CD14-positive monocyte (primary cell): ENCODE measurements around the gene MEG3. TPM values are rescaled to one million over a fixed set of nuclear protein-coding genes. Genes with fewer than 3 reads are reported as not detected.

Experiments used
- DNase-seq, 3 donors: peaks; one replicate each; pipeline ENCODE4 v3.0.0-alpha.2; 2011 to 2022
- H2AFZ ChIP-seq: 2 replicates; pipeline ENCODE4 v1.6.0; 2012; ENCODE audit warnings: mild to moderate bottlenecking, low read depth, low read length, inconsistent platforms; ENCODE audit not compliant: insufficient read depth, poor library complexity, severe bottlenecking
- H3K27ac ChIP-seq, 2 donors: 1 replicate in 1 of 2; 2 replicates in 1 of 2; pipeline ENCODE4 v1.5.1; 2012 to 2013; ENCODE audit warnings: low read length in 2 of 2, control low read depth in 1 of 2, inconsistent platforms in 1 of 2, low read depth in 1 of 2, mild to moderate bottlenecking in 1 of 2
- H3K27me3 ChIP-seq, 2 donors: one replicate each; pipeline versions ENCODE4 v1.6.0 to v1.6.1; 2011 to 2013; ENCODE audit warnings: low read length in 2 of 2; ENCODE audit not compliant: control insufficient read depth in 2 of 2, insufficient read depth in 2 of 2
- H3K36me3 ChIP-seq, 2 donors: replicated peaks in 1 of 2; 1 replicate in 1 of 2; 2 replicates in 1 of 2; pipeline versions ENCODE4 v1.5.1 to v1.6.1; 2012 to 2013; ENCODE audit warnings: low read length in 2 of 2, control low read depth in 1 of 2, inconsistent platforms in 1 of 2, mild to moderate bottlenecking in 1 of 2; ENCODE audit not compliant: insufficient read depth in 2 of 2, control insufficient read depth in 1 of 2
- H3K4me1 ChIP-seq, 2 donors: 1 replicate in 1 of 2; 2 replicates in 1 of 2; pipeline versions ENCODE4 v1.5.1 to v1.6.1; 2012 to 2013; ENCODE audit warnings: low read length in 2 of 2, control low read depth in 1 of 2, inconsistent platforms in 1 of 2, mild to moderate bottlenecking in 1 of 2, moderate library complexity in 1 of 2; ENCODE audit not compliant: insufficient read depth in 2 of 2, control insufficient read depth in 1 of 2
- H3K4me2 ChIP-seq: replicated peaks from 2 replicates; pipeline ENCODE3; 2012; ENCODE audit warnings: low read length, moderate library complexity, mild to moderate bottlenecking; ENCODE audit not compliant: poor library complexity, severe bottlenecking; ENCODE audit errors: extremely low read depth
- H3K4me3 ChIP-seq, 3 experiments: fragments of 200-600 bp in 1 of 3; sonication (generic) in 1 of 3; replicated peaks in 1 of 3; 1 replicate in 2 of 3; 2 replicates in 1 of 3; pipeline ENCODE4 v1.5.1; 2011 to 2013; ENCODE audit warnings: low read length in 3 of 3, mild to moderate bottlenecking in 3 of 3, control low read depth in 2 of 3, low read depth in 2 of 3, inconsistent platforms in 1 of 3, moderate library complexity in 1 of 3
- H3K79me2 ChIP-seq: 2 replicates; pipeline ENCODE4 v1.6.0; 2012; ENCODE audit warnings: mild to moderate bottlenecking, control low read depth, inconsistent platforms, low read length, moderate library complexity; ENCODE audit not compliant: insufficient read depth
- H3K9ac ChIP-seq: 2 replicates; pipeline ENCODE4 v1.6.0; 2017; ENCODE audit warnings: low read length, mild to moderate bottlenecking; ENCODE audit not compliant: insufficient read depth, poor library complexity, severe bottlenecking
- H3K9me3 ChIP-seq, 2 donors: replicated peaks in 1 of 2; 1 replicate in 1 of 2; 2 replicates in 1 of 2; pipeline versions ENCODE4 v1.5.1 to v1.6.1; 2012 to 2013; ENCODE audit warnings: low read length in 2 of 2, control low read depth in 1 of 2; ENCODE audit not compliant: control insufficient read depth in 1 of 2, insufficient read depth in 1 of 2
- H4K20me1 ChIP-seq: 2 replicates; pipeline ENCODE4 v1.6.0; 2012; ENCODE audit warnings: mild to moderate bottlenecking, low read length, control low read depth, moderate library complexity; ENCODE audit not compliant: insufficient read depth
- H3K27ac Mint-ChIP-seq, 7 donors: one replicate each; pipeline ENCODE4 v1.8.0; 2020; ENCODE audit warnings: mild to moderate bottlenecking in 7 of 7, mixed read lengths in 7 of 7, moderate library complexity in 6 of 7, inconsistent platforms in 2 of 7
- H3K27me3 Mint-ChIP-seq, 3 donors: one replicate each; pipeline ENCODE4 v1.8.0; 2021 to 2022; ENCODE audit warnings: low read depth in 3 of 3, mild to moderate bottlenecking in 3 of 3, mixed read lengths in 3 of 3, moderate library complexity in 3 of 3, inconsistent platforms in 1 of 3
- H3K36me3 Mint-ChIP-seq, 2 donors: one replicate each; pipeline ENCODE4 v1.8.0; 2020; ENCODE audit warnings: mixed read lengths in 2 of 2, inconsistent platforms in 1 of 2, mild to moderate bottlenecking in 1 of 2
- H3K4me1 Mint-ChIP-seq: one replicate; pipeline ENCODE4 v1.8.0; 2020; ENCODE audit warnings: mild to moderate bottlenecking, mixed read lengths
- H3K4me3 Mint-ChIP-seq, 2 donors: one replicate each; pipeline ENCODE4 v1.8.0; 2020; ENCODE audit warnings: mild to moderate bottlenecking in 2 of 2, mixed read lengths in 2 of 2, moderate library complexity in 1 of 2
- H3K9me3 Mint-ChIP-seq, 7 donors: one replicate each; pipeline ENCODE4 v1.8.0; 2020 to 2022; ENCODE audit warnings: mixed read lengths in 7 of 7, mild to moderate bottlenecking in 6 of 7, moderate library complexity in 6 of 7, inconsistent platforms in 2 of 7
- WGBS: methylation state at CpG from one replicate; pipeline ENCODE4 v1.1.5; 2013; ENCODE audit warnings: missing lambda C conversion rate; ENCODE audit not compliant: insufficient coverage; 5-methylcytosine and 5-hydroxymethylcytosine counted together
- intact Hi-C, 2 donors: fragments of 100-400 bp; cut with micrococcal nuclease; formaldehyde crosslinking; loops; one replicate each; pipeline versions ENCODE4 v1.15.0 to v1.15.1; 2023
- polyA plus RNA-seq, 3 donors: library from polyadenylated mRNA; depleted of rRNA in 1 of 3; unstranded in 2 of 3; stranded (reverse) in 1 of 3; fragments of 300-500 nt in 2 of 3; fragments of >200 nt in 1 of 3; fragmentation: Illumina TruSeq in 2 of 3; gene quantifications; 1 replicate in 2 of 3; 2 replicates in 1 of 3; pipeline ENCODE4 v1.2.3, GENCODE V29; 2012 to 2021
- TF ChIP-seq, protein P1 (sequence below): fragments of 200-600 bp; IDR thresholded peaks from one replicate; pipeline ENCODE4 v1.8.0; 2022; ENCODE audit warnings: antibody characterized with exemption, mild to moderate bottlenecking

Gene MEG3
- polyA plus RNA-seq, 3 donors: 1.7 TPM; not detected in 2

DNA sequence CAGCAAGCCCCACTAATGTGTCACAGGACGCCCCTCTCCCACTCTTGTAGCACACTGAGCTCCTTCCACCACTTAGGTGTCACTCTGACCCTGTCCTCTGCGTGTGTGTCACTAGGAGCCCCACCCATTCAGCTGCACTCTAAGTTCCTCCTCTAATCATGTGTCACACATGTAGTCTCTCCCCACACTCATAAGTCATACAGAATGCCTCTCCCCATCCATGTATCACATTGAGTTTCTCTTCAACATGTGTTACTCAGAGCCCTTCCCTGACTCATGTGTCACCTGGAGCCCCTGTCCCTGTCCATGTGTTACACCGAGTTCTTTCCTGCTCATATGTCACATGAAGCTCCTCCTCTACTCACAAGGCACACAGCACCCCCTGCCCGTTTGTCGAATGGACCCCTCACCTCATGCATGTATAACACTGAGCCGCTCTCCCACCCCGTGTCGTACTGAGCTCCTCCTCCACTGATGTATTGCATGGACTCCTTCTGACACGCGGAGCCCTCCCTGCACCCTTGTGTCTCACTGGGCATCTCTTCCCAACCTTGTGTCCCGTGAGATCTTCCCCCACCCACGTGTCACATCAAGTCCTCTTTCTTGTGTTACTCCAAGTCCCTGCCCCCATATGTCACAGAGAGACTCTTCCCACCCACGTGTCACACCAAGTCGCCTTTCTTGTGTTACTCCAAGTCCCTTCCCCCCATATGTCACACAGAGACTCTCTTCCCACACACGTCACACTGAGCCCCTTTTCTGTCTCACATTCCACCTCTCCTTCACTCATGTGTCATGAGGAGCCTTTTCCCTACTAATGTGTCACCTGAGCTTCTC is 46.6 kb downstream of the MEG3 start:
- Histone ChIP-seq H3K9me3 (no peaks in the 10 kb centered on the region), H3K36me3 (no peaks in the 10 kb centered on the region), H3K27me3 (no peaks in the 10 kb centered on the region), H3K79me2 (no peaks in the 10 kb centered on the region), H3K4me3 (no peak overlapping the region), H3K4me2 (no peak overlapping the region), H3K27ac (no peak overlapping the region), H3K9ac (no peak overlapping the region), H4K20me1 (no peaks in the 10 kb centered on the region), H3K4me1 (no peaks in the 10 kb centered on the region), H2AFZ (no peak overlapping the region)
- Mint-ChIP-seq H3K4me3 (no peak overlapping the region), H3K27ac (peak overlapping the region in 3 of 7 donors; percentile 8 to 40 (median 28)), H3K9me3 (peaks cover 0 to 2% (median 0%) of the 10 kb centered on the region in 7 donors), H3K36me3 (no peaks in the 10 kb centered on the region), H3K27me3 (peaks cover 0 to 3% (median 2%) of the 10 kb centered on the region in 3 donors), H3K4me1 (peaks cover 6% of the 10 kb centered on the region)
- DNase-seq: peak in 1 of 3 donors; percentile 14
- intact Hi-C loops: no loop called here
- 94% methylated on average over 15 of the region's 15 CpGs for WGBS
- TF ChIP-seq, protein P1, sequence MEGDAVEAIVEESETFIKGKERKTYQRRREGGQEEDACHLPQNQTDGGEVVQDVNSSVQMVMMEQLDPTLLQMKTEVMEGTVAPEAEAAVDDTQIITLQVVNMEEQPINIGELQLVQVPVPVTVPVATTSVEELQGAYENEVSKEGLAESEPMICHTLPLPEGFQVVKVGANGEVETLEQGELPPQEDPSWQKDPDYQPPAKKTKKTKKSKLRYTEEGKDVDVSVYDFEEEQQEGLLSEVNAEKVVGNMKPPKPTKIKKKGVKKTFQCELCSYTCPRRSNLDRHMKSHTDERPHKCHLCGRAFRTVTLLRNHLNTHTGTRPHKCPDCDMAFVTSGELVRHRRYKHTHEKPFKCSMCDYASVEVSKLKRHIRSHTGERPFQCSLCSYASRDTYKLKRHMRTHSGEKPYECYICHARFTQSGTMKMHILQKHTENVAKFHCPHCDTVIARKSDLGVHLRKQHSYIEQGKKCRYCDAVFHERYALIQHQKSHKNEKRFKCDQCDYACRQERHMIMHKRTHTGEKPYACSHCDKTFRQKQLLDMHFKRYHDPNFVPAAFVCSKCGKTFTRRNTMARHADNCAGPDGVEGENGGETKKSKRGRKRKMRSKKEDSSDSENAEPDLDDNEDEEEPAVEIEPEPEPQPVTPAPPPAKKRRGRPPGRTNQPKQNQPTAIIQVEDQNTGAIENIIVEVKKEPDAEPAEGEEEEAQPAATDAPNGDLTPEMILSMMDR: no peak

DNA sequence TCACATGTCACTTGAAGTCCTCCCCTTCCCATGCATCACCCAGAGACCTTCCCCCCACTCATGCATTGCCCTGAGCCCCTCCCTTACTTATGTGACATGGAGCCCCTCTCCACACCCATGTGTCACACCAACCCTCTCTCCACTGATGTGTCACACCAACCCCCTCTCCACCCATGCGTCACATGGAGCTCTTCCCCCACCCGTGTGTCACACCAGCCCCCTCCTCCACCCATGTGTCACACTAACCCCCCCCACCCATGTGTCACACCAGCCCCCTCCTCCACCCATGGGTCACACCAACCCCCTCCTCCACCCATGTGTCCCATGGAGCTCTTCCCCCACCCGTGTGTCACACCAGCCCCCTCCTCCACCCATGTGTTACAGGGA is 47.2 kb downstream of the MEG3 start:
- H3K79me2 ChIP-seq: no peaks in the 10 kb centered on the region
- Mint-ChIP-seq H3K4me3 (no peak overlapping the region), H3K27me3 (peaks cover 0 to 2% (median 2%) of the 10 kb centered on the region in 3 donors), H3K9me3 (peaks cover 0 to 2% (median 0%) of the 10 kb centered on the region in 7 donors), H3K4me1 (peaks cover 6% of the 10 kb centered on the region), H3K36me3 (no peaks in the 10 kb centered on the region), H3K27ac (no peak overlapping the region)
- no peak overlapping the region for H3K4me2 ChIP-seq
- no peak overlapping the region for H3K9ac ChIP-seq
- no peak for DNase-seq
- H3K4me3 ChIP-seq: no peak overlapping the region
- no peaks in the 10 kb centered on the region for H3K9me3 ChIP-seq
- H3K36me3 ChIP-seq: no peaks in the 10 kb centered on the region
- H3K27me3 ChIP-seq: no peaks in the 10 kb centered on the region
- no peaks in the 10 kb centered on the region for H4K20me1 ChIP-seq
- H3K27ac ChIP-seq: no peak overlapping the region
- TF ChIP-seq, protein P1: no peak
- no peak overlapping the region for H2AFZ ChIP-seq
- no peaks in the 10 kb centered on the region for H3K4me1 ChIP-seq
- WGBS: 45% methylated on average over 3 of the region's 3 CpGs
- intact Hi-C loops: no loop called here
